Amygdala (tissue), 56 donors: ENCODE measurements around the gene DHX16.

ENCODE experiments used
- DNase-seq, 56 donors: peaks; one replicate each; lab custom pipeline; 2025; lab: John Stamatoyannopoulos, UW

DHX16 gene

GRCh38 chr6:30612687-30613248, 60.0 kb downstream of the DHX16 start:
- DNase-seq: no peak

GRCh38 chr6:30612213-30612612, 60.6 kb downstream of the DHX16 start:
- DNase-seq: no peak

- no peak for DNase-seq
These were observed 61.0 kb downstream of the DHX16 start for GRCh38 chr6:30611856-30612194.

GRCh38 chr6:30611150-30611855, 61.5 kb downstream of the DHX16 start:
- DNase-seq: no peak

GRCh38 chr6:30610065-30610464, 62.7 kb downstream of the DHX16 start:
- no peak for DNase-seq

GRCh38 chr6:30603961-30604360, 68.8 kb downstream of the DHX16 start:
- DNase-seq: no peak
